ENCODE measurements around the gene KCNC3. TPM values are rescaled to one million over a fixed set of nuclear protein-coding genes. Genes with fewer than 3 reads are reported as not detected.

Gene KCNC3
- total and polyA plus RNA-seq, 2 experiments from 2014 or later = 1.3 to 3.4 TPM

DNA sequence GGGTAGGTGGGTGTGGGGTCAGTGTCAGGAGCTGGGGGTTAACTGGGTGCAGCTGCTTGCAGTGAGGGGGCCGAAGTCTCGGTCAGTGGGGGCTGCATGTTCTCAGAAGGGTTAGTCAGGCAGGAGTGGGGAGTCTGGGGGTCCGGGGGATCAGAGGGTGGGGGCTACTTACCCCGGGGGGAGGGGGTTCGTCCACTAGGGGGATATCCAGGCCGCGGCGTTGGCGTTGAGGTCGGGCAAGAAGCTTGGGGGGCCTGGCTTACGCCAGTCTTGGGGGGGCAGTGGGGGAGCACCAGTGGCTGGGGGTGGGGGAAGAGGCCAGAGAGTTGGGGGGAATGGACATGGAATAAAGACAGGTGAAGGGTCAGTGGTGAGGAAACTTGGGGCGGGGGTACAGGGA, 9.1 kb downstream of the KCNC3 start:
- H3K4me1 ChIP-seq (ENCODE audit: insufficient read depth) = peaks cover 5% of the 10 kb centered on the region
- no peak overlapping the region for H3K4me3 ChIP-seq
- ATAC-seq (no peak), DNase-seq (ENCODE audit: low spot score) (no peak)
- Mint-ChIP-seq H3K27ac (no peak overlapping the region), H3K4me1 (no peaks in the 10 kb centered on the region), H3K36me3 (ENCODE audit: low read depth) (peaks cover 50% of the 10 kb centered on the region), H3K9me3 (peaks cover 88% of the 10 kb centered on the region), H3K27me3 (ENCODE audit: insufficient read depth, low read depth, poor library complexity) (peaks cover 14% of the 10 kb centered on the region), H3K4me3 (no peak overlapping the region)
- 0 out of 2 replicates have a peak, but pooled peaks cover 4% of the 10 kb centered on the region for H4K20me1 ChIP-seq (replicated peaks; ENCODE audit: insufficient read depth)
- H3K4me2 ChIP-seq = no peak overlapping the region
- no peak overlapping the region for H3K27ac ChIP-seq (ENCODE audit: low read depth)
- no peaks in the 10 kb centered on the region; the same call in 1 of the 2 replicates for H3K79me2 ChIP-seq (replicated peaks; ENCODE audit: insufficient read depth)
- peaks cover 7% of the 10 kb centered on the region; the same call in 1 of the 2 replicates for H3F3A ChIP-seq (replicated peaks; ENCODE audit: low read depth)
- H2AFZ ChIP-seq = no peak overlapping the region
- H3K9me2 ChIP-seq (ENCODE audit: insufficient read depth) = no peaks in the 10 kb centered on the region
- TF ChIP-seq CREB1 (CRISPR knock-in tag; IDR thresholded peaks at IDR 0.05; ENCODE audit: low read depth) = no peak
- TF ChIP-seq EZH2 (IDR thresholded peaks at IDR 0.05; ENCODE audit: low read depth, unreplicated experiment) = no peak
- TF ChIP-seq, protein P1, sequence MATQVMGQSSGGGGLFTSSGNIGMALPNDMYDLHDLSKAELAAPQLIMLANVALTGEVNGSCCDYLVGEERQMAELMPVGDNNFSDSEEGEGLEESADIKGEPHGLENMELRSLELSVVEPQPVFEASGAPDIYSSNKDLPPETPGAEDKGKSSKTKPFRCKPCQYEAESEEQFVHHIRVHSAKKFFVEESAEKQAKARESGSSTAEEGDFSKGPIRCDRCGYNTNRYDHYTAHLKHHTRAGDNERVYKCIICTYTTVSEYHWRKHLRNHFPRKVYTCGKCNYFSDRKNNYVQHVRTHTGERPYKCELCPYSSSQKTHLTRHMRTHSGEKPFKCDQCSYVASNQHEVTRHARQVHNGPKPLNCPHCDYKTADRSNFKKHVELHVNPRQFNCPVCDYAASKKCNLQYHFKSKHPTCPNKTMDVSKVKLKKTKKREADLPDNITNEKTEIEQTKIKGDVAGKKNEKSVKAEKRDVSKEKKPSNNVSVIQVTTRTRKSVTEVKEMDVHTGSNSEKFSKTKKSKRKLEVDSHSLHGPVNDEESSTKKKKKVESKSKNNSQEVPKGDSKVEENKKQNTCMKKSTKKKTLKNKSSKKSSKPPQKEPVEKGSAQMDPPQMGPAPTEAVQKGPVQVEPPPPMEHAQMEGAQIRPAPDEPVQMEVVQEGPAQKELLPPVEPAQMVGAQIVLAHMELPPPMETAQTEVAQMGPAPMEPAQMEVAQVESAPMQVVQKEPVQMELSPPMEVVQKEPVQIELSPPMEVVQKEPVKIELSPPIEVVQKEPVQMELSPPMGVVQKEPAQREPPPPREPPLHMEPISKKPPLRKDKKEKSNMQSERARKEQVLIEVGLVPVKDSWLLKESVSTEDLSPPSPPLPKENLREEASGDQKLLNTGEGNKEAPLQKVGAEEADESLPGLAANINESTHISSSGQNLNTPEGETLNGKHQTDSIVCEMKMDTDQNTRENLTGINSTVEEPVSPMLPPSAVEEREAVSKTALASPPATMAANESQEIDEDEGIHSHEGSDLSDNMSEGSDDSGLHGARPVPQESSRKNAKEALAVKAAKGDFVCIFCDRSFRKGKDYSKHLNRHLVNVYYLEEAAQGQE (IDR thresholded peaks at IDR 0.05; ENCODE audit: unreplicated experiment) = no peak
- no peak for TF ChIP-seq ZNF331 (CRISPR knock-in tag; IDR thresholded peaks at IDR 0.05; ENCODE audit: low read depth)
- H3K36me3 ChIP-seq (ENCODE audit: insufficient read depth) = no peaks in the 10 kb centered on the region; the same call in 1 of the 2 replicates
- no peaks in the 10 kb centered on the region for H3K27me3 ChIP-seq (ENCODE audit: insufficient read depth)

DNA sequence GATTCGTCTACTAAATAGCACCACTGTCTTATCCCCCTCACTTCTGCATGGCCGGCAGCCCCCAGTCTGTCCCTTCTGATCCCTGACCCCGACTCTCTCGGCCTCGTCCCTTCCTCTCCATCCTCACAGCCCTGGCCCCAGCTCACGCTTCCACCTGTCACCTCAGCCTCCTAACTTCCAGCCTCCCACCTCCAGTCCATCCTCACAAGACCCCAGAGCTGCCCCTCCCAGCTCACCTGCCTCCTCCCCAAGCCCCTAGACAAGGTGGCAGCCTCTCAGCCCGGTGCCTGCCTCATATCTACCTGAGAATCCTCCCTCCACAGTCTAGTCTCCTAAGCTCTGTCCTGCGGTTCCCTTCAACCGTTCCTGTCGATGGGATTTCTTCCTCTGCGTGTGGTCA, 10.0 kb downstream of the KCNC3 start:
- Mint-ChIP-seq H3K4me3 (no peak overlapping the region), H3K36me3 (ENCODE audit: low read depth) (peaks cover 47% of the 10 kb centered on the region), H3K27ac (no peak overlapping the region), H3K9me3 (peaks cover 86% of the 10 kb centered on the region), H3K4me1 (no peaks in the 10 kb centered on the region), H3K27me3 (ENCODE audit: insufficient read depth, low read depth, poor library complexity) (peaks cover 12% of the 10 kb centered on the region)
- H3K4me2 ChIP-seq = no peak overlapping the region
- H3K4me1 ChIP-seq (ENCODE audit: insufficient read depth) = no peaks in the 10 kb centered on the region; the same call in 1 of the 2 replicates
- H3K79me2 ChIP-seq (replicated peaks; ENCODE audit: insufficient read depth) = no peaks in the 10 kb centered on the region
- no peaks in the 10 kb centered on the region for H3K27me3 ChIP-seq (ENCODE audit: insufficient read depth)
- H2AFZ ChIP-seq = no peak overlapping the region
- no peaks in the 10 kb centered on the region for H4K20me1 ChIP-seq (replicated peaks; ENCODE audit: insufficient read depth)
- no peak overlapping the region for H3K4me3 ChIP-seq
- no peak for ATAC-seq
- no peak overlapping the region for H3K27ac ChIP-seq (ENCODE audit: low read depth)
- DNase-seq (ENCODE audit: low spot score) = no peak
- peaks cover 16% of the 10 kb centered on the region; the same call in 1 of the 2 replicates for H3F3A ChIP-seq (replicated peaks; ENCODE audit: low read depth)
- no peaks in the 10 kb centered on the region for H3K9me2 ChIP-seq (ENCODE audit: insufficient read depth)
- H3K36me3 ChIP-seq (ENCODE audit: insufficient read depth) = no peaks in the 10 kb centered on the region; the same call in 1 of the 2 replicates
- TF ChIP-seq JUNB (IDR thresholded peaks at IDR 0.05; ENCODE audit: unreplicated experiment) (no peak), CREB1 (CRISPR knock-in tag; IDR thresholded peaks at IDR 0.05; ENCODE audit: low read depth) (no peak), ZNF331 (CRISPR knock-in tag; IDR thresholded peaks at IDR 0.05; ENCODE audit: low read depth) (no peak), STAT1 (IDR thresholded peaks at IDR 0.05; ENCODE audit: unreplicated experiment) (no peak), ZNF114 (CRISPR knock-in tag; IDR thresholded peaks at IDR 0.05) (no peak), NANOG (IDR thresholded peaks at IDR 0.05; ENCODE audit: borderline replicate concordance) (no peak), POLR2AphosphoS5 (IDR thresholded peaks at IDR 0.05; ENCODE audit: low read depth) (no peak), EZH2 (IDR thresholded peaks at IDR 0.05; ENCODE audit: low read depth, unreplicated experiment) (no peak)
- TF ChIP-seq, protein P1 (IDR thresholded peaks at IDR 0.05; ENCODE audit: unreplicated experiment) = no peak
